NCI-H1048 (cell line): Measurements from ENCODE around the gene SPSB3.

Experiments used
- DNase-seq: peaks from one replicate; lab custom pipeline; 2025; lab: John Stamatoyannopoulos, UW

The SPSB3 gene

DNA sequence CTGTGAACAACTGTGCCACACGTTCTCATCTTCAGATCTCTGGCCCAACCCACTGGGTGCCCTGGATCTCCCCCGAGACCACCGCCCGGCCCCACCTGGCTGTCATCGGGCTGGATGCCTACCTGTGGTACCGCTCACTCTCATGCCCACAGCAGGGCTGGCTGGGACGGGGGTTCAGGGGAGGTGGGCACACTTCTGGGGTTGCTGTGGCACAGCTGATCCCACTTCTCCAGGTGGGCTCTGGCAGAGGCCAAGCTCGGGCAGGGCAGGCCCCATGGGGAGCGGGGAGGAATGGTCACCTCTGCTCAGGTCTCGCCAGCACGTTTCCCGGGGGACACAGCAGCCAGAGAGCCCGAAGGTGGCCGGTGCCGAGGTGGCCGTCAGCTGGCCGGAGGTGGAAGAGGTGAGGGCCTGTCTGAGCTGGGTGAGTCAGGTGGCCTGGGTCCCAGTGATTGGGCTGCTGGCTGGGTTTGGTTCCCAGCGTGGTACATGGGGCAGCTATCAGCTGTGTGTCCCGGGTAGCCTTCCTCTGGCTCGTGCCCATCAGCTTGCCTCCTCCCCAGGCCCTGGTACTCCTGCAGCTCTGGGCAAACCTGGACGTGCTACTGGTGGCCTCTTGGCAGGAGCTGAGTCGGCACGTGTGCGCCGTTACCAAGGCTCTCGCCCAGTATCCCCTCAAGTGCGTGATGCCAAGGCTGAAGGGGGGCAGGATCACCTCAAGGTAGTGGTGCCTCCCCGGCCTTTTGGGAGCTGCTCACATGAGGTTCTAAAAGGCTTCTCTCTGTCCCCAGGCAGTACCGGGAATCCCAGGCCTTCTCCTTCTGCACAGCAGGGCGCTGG lies 7.1 kb downstream of the SPSB3 start:
- no peak for DNase-seq

DNA sequence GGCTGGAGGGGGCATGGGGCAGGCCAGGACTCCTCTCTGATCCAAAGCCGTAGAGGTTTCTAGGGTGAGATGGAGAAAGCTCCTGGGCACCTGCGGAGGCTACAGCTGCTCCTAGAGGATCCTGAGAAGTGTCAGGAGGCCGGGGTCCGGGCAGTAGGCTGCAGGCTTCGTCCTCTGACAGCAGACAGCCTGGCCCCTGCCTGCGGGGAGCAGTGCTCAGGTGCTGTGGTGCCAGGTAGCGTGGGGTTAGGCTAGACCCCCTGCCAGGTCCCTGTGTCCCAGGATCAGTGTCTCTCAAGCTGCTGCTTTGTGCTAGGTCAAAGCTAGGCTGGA lies 8.0 kb downstream of the SPSB3 start:
- no peak for DNase-seq

DNA sequence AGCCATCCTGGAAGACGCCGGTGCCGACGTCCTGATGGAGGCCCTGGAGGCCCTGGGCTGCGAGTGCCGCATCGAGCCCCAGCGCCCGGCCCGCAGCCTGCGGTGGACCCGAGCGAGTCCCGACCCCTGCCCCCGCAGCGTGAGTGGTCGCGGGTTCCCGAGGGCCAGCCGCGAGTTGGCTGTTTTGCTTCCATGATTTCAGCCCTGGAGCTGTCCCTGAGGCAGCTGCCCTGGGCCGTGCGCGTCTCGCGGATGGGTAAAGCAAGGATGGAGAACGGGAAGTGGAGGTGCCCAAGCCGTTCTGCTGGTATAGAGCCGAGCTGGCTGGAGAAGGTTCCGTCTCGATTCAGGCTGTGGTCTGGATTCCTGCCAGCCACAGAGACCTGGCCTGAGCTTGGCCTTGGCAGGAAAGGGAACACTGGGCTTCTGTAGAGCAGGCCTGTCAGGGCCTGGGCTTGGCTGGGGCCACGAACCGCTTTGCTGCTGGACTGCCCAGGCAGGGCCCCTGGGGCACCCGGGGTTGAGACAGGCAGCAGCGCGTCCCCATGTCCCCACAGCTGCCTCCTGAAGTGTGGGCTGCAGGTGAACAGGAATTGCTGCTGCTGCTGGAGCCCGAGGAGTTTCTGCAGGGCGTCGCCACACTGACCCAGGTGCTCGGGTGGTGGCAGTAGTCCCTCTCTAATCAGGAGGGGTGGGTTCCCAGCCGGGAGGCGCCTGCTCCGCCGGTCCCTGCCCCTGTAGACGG lies 8.5 kb downstream of the SPSB3 start:
- DNase-seq = no peak

DNA sequence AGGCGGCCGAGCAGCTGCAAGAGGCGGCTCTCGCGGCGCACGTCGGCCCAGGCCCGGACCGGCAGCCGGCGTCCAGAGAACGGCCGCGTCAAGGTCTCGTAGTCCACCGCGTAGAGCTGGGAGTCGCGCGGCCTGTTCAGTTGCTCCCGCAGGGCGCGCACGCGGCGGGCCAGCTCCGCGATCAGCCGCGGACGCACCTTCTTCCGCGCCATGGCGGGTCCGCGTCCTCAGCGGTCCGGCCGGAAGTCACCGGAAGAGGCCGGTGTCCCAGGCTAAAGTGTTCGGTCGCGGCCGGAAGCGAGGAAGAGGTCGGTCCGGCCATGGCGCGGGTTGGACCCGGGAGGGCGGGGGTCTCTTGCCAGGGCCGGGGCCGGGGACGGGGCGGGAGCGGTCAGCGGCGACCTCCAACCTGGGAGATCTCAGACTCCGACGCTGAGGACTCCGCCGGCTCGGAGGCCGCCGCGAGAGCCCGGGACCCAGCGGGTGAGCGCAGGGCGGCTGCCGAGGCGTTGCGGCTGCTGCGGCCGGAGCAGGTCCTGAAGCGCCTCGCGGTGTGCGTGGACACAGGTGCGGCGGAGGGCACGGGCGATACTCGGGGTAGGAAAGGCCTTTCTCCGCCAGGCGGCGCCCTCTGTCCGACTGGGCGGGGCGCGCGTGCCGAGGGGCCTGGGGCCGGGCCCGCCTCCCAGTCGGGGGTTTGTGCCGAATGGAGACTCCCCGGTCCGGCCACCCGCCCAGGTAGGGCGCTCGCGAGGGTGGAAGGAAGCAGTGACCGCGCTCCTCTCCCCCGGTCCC lies 9.3 kb downstream of the SPSB3 start, which contains the start of gene MRPS34:
MRPS34 (minus strand) TSS at position 227 of the 795 bp plus-strand sequence; CDS start at position 212, 15 bp downstream.
- DNase-seq = peak; percentile 13

DNA sequence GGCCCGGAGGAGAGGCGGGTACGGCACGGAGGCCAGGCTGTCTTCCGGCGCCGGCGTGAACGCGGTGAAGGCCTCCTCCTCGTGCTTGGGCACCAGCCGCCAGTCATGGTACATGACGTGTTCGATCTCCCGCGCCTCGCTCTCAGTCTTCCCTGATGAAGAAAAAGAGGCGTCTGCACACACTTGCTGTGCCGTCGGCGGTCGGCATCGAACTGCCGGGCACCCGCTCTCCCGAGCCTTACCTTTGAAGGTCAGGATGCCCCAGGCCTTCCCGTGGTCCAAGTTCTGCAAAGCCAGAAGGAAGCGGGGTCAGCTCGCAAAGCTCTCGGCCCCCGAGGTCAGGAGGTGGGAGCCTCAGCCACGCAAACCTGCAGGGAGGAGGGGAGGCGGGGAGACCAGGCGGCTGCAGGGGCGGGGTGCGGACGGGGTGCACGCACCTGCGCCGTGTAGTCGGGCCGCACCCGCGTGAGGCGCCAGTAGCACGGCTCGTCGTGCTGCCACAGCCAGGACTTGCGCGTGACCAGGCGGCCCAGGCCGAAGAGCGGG lies 9.9 kb downstream of the SPSB3 start, which contains the start of gene EME2:
EME2 (plus strand) TSS at position 449 of the 546 bp plus-strand sequence. CDS start 418 bp downstream, outside the sequence.
- no peak for DNase-seq

DNA sequence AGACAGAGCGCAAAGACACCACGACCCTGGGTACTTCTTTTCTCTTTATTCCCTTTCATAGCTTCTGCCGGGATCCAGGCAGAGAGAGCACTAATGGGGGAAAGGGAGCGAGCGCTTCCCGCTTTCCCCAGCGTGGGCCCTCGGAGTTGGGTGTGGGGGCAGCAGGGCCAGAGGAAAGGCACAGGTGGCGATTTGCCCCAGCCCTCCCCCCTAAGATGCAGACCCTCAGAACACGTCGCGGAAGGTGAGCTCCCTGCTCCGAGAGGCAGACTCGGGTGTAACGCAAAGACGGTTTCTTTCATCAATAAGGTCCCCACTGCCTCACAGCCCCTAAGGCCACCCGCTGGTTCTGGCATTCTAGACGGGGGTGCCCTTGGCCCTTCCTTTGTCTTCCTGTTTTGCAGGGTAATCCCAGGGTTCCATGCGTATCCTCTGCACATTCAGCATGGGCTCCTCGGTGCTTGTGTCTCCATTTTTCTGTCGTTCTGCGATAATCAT lies 10.5 kb downstream of the SPSB3 start:
- no peak for DNase-seq

DNA sequence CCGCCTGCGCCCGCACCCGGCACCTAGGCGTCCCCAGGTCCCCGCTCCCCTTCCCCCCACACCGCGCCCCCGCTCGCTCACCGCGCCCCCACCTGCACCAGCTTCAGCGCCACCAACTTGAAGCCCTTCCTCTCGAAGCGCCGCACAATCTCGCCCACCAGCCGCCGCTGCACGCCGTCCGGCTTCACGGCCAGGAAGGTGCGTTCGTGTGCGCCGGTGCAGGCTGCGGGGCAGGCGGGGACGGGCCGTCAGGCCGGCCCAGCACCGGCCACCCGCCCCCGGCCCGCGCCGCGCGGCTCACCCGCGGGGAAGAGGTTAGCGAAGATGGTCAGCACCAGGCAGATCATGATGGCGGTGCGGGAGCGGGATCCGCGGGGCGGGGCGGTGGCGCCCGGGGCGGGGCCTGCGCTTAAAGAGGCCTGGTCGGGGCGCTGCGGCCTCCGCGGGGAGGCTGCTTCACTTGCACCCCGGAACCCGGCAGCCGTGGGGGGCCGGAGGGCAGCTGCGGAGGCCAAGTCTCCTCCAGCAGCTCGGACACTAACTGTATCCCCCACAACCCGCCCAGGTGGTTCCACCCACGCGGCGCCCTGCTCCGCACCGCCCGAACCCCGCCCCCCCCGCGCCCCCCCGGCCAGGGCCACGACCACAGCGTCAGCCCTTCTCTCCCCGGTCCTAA lies 11.0 kb downstream of the SPSB3 start, which contains the start of gene NME3:
NME3 (minus strand) TSS at position 356 of the 676 bp plus-strand sequence; CDS start at position 347, 9 bp downstream.
- DNase-seq = no peak

DNA sequence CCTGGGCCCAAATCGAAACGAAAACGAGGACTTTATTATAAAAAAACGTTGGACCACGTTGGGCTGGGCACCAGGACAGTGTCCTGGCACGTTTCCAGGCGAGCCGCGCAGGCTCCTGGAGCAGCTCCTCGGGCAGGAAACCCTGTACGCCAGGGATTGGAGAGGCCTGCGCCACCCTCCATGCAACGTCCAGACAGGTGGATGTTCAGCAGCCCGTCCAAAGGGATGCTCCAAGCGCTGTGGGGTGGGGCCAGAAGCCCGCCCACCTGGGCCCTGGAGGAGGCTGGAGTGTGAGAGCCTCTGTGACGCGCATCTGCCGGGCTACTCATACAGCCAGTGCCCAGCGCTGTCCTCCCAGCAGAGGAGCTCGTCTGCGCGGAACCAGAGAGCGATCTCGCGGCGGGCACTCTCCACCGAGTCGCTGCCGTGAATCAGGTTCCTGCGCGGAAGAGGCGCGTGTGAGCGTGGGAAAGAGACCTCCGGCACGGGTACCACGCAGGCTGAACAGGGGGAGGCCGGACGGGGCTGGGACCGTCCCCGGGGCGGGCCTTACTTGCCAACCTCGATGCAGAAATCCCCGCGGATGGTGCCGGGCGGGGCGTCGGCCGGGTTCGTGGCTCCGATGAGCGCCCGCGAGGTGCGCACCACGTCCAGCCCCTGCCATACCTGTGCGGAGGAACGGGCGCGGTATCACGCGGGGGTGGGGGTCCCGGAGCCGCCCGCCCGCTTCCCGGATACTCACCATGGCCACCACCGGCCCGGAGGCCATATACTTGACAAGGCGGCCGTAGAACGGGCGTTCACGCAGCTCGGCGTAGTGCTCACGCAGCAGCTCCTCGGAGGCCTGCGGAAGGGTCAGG lies 11.8 kb downstream of the SPSB3 start:
- no peak for DNase-seq

DNA sequence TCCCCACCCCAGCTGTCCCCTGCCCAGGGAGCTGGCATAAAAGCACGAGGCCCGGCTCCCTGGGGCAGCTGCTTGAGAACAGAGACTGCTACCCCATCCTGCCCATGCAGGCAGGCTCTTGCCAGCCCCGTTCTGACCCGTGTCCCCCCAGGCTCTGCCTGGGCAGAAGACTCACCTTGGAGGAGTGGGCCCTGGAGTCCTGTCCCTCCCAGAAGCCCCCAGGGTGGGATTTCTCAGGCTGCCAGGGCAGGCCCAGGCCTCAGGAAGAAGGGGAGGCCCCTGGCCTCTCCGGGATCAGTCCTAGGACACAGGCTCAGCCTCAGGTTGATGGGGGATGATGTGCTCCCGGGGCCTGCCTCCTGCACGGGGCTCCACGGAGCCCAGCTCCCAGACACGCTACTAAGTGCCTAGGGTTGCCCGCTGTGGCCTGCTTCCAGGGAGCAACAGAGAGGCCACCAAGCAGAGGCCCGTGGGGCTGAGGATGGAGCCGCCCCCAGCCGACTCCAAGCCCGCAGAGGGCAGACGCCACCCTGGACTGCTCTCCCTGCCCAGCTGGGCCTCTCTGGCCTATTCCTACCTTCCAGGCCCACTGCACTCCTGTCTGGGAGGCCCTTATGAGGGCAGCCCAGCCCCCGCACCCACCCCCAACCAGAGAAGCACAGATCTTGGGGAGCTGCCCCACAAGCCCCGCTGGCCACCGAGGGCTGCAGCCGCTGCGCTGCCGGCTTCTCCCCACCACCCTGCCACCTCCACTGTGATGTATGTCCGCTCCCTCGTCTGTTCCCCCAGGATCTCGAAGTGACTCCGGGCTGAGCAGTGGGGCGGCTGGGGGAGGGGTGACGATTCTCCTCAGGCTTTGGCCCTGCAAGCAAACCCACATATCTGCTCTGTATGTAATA lies 12.7 kb downstream of the SPSB3 start:
- no peak for DNase-seq

DNA sequence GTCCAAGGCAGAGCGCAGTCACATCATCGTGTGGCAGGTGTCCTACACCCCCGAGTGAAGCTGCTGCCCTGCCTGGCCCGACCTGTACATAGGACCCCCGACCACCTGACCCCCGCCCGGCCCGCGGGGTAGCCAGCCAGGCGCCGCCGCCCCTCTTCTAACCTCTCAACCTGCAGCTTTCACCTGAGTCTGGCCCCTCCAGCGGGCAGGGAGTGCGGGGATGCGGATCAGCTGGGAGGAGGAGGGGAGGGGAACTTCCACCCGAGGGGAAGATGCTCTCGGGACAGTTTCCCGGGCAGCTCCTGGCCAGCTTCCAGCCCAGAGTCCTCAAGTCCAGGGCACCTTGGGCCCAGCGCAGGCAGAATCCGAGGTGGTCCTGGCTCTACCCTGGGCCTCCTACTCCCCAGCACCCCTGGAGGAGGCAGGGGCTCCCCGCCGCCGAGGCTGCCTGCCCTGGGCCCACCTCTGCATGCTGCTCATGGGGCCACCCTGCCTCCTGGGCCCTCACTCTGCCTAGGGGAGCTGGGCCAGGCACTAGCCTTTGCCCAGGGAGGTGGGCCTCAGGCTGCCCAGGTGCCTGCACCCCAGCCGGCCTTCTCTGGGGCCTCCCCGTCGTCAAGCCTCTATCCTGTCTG lies 13.5 kb downstream of the SPSB3 start:
- no peak for DNase-seq

DNA sequence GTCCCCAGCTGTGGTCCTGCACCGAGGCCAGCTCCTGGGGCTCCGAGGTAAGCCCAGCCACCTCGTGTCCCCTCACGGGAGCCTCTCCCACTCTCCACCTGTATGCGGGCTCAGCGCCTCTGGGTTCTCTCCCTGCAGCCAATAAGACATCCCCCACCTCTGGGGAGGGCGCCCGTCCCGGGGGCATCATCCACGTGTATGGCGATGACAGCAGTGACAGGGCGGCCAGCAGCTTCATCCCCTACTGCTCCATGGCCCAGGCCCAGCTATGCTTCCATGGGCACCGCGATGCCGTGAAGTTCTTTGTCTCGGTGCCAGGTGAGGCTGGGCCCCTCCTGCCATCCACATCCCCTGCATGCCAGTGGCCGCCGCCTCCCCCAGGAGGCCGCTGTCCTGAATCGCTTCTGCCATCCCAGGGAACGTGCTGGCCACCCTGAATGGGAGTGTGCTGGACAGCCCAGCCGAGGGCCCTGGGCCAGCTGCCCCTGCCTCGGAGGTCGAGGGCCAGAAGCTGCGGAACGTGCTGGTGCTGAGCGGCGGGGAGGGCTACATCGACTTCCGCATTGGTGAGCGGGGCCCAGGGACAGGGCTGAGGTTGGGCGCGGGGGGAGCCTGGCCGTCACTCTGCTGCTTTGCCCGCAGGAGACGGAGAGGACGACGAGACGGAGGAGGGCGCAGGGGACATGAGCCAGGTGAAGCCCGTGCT lies 14.2 kb downstream of the SPSB3 start:
- no peak for DNase-seq

DNA sequence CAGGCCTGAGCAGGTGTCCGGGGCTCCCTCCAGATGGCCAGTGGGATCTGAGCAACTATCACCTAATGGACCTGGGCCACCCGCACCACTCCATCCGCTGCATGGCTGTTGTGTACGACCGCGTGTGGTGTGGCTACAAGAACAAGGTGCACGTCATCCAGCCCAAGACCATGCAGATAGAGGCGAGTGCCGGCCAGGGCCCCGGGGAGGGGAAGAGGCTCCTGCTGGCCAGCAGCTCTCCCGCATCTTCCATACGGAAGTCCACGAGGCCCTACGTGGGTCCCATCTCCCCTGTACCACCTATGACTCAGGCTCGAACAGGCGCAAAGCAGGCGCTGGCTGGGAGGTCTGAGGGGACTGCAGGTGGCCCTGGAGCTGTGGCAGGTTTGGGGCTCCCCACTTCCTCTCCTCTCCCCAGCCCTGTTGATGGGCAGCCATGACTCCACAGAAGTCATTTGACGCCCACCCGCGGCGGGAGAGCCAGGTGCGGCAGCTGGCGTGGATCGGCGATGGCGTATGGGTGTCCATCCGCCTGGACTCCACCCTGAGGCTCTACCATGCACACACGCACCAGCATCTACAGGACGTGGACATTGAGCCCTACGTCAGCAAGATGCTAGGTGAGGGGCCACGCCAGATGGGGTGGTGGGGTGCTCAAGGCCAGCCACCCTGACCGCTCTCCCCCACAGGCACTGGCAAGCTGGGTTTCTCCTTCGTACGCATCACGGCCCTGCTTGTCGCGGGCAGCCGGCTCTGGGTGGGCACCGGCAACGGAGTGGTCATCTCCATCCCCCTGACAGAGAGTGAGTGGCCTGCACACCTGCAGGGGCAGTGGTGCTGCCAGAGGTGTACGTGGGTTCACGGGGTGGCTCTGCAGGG lies 15.0 kb downstream of the SPSB3 start:
- no peak for DNase-seq

DNA sequence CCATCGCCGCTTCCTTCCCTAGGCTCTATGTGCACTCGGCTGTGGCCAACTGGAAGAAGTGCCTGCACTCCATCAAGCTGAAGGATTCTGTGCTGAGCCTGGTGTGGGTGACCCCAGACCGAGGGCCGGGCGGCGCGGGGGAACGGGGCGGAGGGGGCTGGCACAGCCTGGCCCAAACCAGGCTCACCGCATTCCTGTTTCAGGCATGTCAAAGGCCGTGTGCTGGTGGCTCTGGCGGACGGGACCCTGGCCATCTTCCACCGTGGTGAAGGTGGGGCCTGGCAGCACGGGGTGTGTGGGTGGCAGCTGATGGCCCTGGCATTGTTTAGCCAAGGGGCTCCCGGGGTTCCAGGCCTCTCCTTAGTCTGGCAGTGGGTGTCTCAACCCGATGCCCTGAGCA lies 15.7 kb downstream of the SPSB3 start:
- no peak for DNase-seq

DNA sequence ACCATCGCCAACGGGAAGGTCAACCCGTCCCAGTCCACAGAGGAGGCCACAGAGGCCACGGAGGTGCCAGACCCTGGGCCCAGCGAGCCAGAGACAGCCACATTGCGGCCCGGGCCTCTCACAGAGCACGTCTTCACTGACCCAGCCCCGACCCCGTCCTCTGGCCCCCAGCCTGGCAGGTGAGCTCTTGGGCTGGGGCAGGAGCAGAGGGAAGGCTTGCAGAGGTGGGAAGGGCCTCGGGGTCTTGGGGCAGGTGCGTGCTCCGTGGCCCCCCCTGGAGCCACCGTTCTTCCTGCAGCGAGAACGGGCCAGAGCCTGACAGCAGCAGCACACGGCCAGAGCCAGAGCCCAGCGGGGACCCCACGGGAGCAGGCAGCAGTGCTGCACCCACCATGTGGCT lies 16.1 kb downstream of the SPSB3 start:
- DNase-seq = no peak

DNA sequence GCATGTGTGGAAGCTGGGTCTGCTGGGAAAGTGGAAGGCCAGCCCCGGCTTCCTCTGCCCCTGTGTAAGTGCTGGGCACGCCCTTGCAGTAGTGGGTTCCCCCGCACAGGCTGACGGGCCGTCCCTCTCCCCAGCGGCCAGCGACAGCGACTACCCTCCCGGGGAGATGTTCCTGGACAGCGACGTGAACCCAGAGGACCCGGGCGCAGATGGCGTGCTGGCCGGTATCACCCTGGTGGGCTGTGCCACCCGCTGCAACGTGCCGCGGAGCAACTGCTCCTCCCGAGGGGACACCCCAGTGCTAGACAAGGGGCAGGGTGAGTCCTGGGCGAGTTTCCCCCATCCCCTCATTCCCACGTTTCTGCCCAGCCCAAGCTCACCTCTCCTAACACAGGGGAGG lies 16.5 kb downstream of the SPSB3 start:
- no peak for DNase-seq

DNA sequence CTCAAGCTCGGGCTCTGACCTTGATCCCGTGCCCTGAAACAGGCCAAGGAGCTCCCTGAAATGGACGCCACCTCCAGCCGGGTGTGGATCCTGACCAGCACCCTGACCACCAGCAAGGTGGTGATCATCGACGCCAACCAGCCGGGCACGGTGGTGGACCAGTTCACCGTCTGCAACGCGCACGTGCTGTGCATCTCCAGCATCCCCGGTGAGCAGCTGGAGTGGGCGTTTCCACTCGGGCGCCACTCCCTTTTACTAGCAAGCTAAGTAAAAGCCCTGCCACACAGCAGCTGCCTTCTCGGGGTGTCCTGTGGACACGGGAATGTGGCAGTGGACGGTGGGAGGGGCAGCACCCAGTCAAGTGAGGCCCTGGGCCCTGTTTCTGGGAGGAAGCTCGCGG lies 17.4 kb downstream of the SPSB3 start:
- DNase-seq = no peak
